ENCODE measurements around the gene ZNF778.

Gene ZNF778

DNA sequence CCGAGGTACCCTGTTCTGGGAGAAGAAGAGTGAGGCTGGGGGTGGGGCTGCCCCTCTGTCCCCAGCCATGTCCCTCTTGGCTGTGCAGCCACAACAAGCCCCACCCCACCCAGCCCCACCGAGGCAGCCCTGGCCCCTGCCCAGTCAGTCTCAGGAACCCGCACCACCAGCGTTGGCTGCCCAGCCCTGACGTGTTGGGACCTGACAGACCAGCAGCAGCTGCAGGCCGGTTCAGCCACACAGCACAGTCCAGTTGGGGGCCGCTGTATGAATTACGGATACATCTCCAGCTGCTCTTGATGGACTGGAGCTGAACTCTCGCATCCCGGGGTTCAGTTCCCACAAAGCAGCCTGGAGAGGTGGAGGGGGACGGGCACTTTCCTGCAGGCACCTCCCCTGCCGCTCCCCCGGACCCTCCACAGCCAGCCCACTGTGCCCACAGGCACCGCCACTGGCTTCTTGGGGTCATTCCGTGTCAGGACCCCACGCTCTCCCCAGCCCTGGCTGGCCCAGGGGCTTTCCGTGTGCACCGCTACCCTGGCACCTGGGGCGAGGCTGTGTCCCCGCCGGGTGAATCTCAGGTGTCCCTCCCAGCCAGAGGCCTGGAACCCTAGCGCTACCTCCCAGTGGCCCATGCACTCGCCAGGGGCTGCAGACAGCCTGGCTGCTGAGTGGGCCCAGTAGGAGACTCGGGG, 38.9 kb upstream of the ZNF778 start:
- H3K4ac ChIP-seq (ENCODE audit: low read depth in 1 of 2, low read length in 2 of 2) = no peak overlapping the region
- no peak overlapping the region for H4K8ac ChIP-seq (ENCODE audit: low read length)
- no peak overlapping the region for H3K27ac ChIP-seq (ENCODE audit: low read length, poor library complexity, severe bottlenecking)
- H3K14ac ChIP-seq (ENCODE audit: low read length in 2 of 2) = no peak overlapping the region
- no peak overlapping the region for H4K91ac ChIP-seq (ENCODE audit: low read length)
- H2AK5ac ChIP-seq (ENCODE audit: low read length, severe bottlenecking) = no peak overlapping the region
- no peak overlapping the region for H3K4me3 ChIP-seq (ENCODE audit: insufficient read depth in 1 of 2, low read depth in 1 of 2, low read length in 2 of 2)
- H2AFZ ChIP-seq (ENCODE audit: low read depth, low read length) = no peak overlapping the region
- no peak overlapping the region for H3K9ac ChIP-seq (ENCODE audit: low read length)
- no peak overlapping the region for H3K23ac ChIP-seq (ENCODE audit: low read length in 2 of 2)
- no peak overlapping the region for H2BK12ac ChIP-seq (ENCODE audit: low read length in 2 of 2)
- H2BK15ac ChIP-seq (ENCODE audit: low read depth, poor library complexity, severe bottlenecking) = no peak overlapping the region
- H3K18ac ChIP-seq (ENCODE audit: low read depth in 1 of 2, low read length in 2 of 2) = no peak overlapping the region
- H2BK120ac ChIP-seq (ENCODE audit: low read depth, low read length) = no peak overlapping the region
- H2BK5ac ChIP-seq (ENCODE audit: low read depth, low read length, poor library complexity, severe bottlenecking) = no peak overlapping the region
- peaks cover 14 to 73% of the 10 kb centered on the region in 2 experiments for H3K27me3 ChIP-seq (ENCODE audit: control insufficient read depth in 1 of 2, insufficient read depth in 1 of 2, low read length in 2 of 2)
- peaks cover 10% of the 10 kb centered on the region for H3K4me1 ChIP-seq (ENCODE audit: control insufficient read depth, insufficient read depth, low read depth, low read length)
- DNase-seq = no peak
- no peak overlapping the region for H3K4me2 ChIP-seq (ENCODE audit: low read length, poor library complexity, severe bottlenecking)
- H3K9me3 ChIP-seq (ENCODE audit: control insufficient read depth, low read length) = no peaks in the 10 kb centered on the region
- WGBS = 88% methylated on average over 23 of the region's 24 CpGs
- no peaks in the 10 kb centered on the region for H3K79me1 ChIP-seq (replicated peaks; ENCODE audit: low read length, poor library complexity, severe bottlenecking)
- H3K36me3 ChIP-seq (ENCODE audit: control insufficient read depth in 1 of 2, insufficient read depth in 2 of 2, low read depth in 1 of 2, low read length in 2 of 2) = no peaks in the 10 kb centered on the region

DNA sequence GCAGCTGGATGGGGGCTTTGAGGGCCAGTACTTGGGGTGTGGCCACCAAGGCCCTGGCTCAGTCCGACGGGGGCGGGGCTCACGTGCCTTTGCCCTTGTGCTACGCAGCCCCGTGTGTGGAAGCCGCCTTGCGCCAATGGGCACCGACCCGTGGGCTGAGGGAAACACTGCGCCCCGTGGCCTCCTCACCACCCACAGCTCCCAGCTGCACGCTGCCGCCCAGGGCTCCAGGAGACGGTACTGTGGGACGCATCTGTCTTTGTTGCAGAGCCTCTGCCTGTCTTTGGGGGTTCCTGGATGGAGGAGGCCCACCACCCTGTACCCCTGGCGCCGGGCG, 38.4 kb upstream of the ZNF778 start:
- 89% methylated on average over 19 of the region's 19 CpGs for WGBS
- no peak overlapping the region for H2BK120ac ChIP-seq (ENCODE audit: low read depth, low read length)
- DNase-seq = no peak
- H3K27ac ChIP-seq (ENCODE audit: low read length, poor library complexity, severe bottlenecking) = no peak overlapping the region
- H3K4ac ChIP-seq (ENCODE audit: low read depth in 1 of 2, low read length in 2 of 2) = no peak overlapping the region
- peaks cover 10% of the 10 kb centered on the region for H3K4me1 ChIP-seq (ENCODE audit: control insufficient read depth, insufficient read depth, low read depth, low read length)
- no peaks in the 10 kb centered on the region for H3K9me3 ChIP-seq (ENCODE audit: control insufficient read depth, low read length)
- no peak overlapping the region for H3K4me3 ChIP-seq (ENCODE audit: insufficient read depth in 1 of 2, low read depth in 1 of 2, low read length in 2 of 2)
- H3K79me1 ChIP-seq (replicated peaks; ENCODE audit: low read length, poor library complexity, severe bottlenecking) = no peaks in the 10 kb centered on the region
- no peak overlapping the region for H3K9ac ChIP-seq (ENCODE audit: low read length)
- H3K27me3 ChIP-seq (ENCODE audit: control insufficient read depth in 1 of 2, insufficient read depth in 1 of 2, low read length in 2 of 2) = peaks cover 12 to 74% of the 10 kb centered on the region in 2 experiments
- H2BK15ac ChIP-seq (ENCODE audit: low read depth, poor library complexity, severe bottlenecking) = no peak overlapping the region
- H2AK5ac ChIP-seq (ENCODE audit: low read length, severe bottlenecking) = no peak overlapping the region
- H3K18ac ChIP-seq (ENCODE audit: low read depth in 1 of 2, low read length in 2 of 2) = no peak overlapping the region
- H4K91ac ChIP-seq (ENCODE audit: low read length) = no peak overlapping the region
- no peak overlapping the region for H3K4me2 ChIP-seq (ENCODE audit: low read length, poor library complexity, severe bottlenecking)
- H4K8ac ChIP-seq (ENCODE audit: low read length) = no peak overlapping the region
- no peak overlapping the region for H3K23ac ChIP-seq (ENCODE audit: low read length in 2 of 2)
- H2BK12ac ChIP-seq (ENCODE audit: low read length in 2 of 2) = no peak overlapping the region
- no peak overlapping the region for H3K14ac ChIP-seq (ENCODE audit: low read length in 2 of 2)
- H2AFZ ChIP-seq (ENCODE audit: low read depth, low read length) = no peak overlapping the region
- H2BK5ac ChIP-seq (ENCODE audit: low read depth, low read length, poor library complexity, severe bottlenecking) = no peak overlapping the region
- no peaks in the 10 kb centered on the region for H3K36me3 ChIP-seq (ENCODE audit: control insufficient read depth in 1 of 2, insufficient read depth in 2 of 2, low read depth in 1 of 2, low read length in 2 of 2)

DNA sequence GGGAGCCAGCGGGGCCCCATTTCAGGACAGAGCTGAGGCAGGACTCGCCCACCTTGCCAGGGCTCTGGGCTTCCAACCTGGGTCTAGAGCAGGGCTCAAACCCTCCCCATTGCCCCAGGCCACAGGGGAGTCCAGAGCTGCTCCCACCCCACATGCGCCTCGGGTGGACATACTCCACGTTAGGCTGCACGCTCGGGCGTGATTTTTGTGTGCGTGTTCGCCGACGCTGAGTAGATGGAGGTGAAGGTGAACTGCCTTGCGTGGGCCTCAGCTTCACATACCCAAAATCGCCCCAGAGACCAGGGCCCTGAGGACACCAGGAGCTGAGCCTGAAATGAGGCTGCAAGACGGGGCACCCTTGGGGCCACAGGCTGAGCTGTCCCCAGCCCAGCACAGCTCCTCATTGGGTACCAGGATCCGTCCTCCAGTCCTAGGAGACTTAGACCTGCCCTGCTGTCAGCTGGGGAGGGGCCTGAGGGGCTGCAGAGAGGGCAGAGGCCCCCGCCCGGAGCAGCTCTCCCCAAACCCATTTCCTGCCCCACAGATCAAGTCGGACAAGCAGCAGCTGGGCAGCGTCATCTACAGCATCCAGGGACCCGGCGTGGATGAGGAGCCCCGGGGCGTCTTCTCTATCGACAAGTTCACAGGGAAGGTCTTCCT, 37.7 kb upstream of the ZNF778 start:
- no peak overlapping the region for H3K9ac ChIP-seq (ENCODE audit: low read length)
- H4K8ac ChIP-seq (ENCODE audit: low read length) = no peak overlapping the region
- DNase-seq = no peak
- H2AK5ac ChIP-seq (ENCODE audit: low read length, severe bottlenecking) = no peak overlapping the region
- no peak overlapping the region for H3K4ac ChIP-seq (ENCODE audit: low read depth in 1 of 2, low read length in 2 of 2)
- 88% methylated on average over 25 of the region's 25 CpGs for WGBS
- H2BK15ac ChIP-seq (ENCODE audit: low read depth, poor library complexity, severe bottlenecking) = no peak overlapping the region
- H2BK5ac ChIP-seq (ENCODE audit: low read depth, low read length, poor library complexity, severe bottlenecking) = no peak overlapping the region
- no peak overlapping the region for H3K4me3 ChIP-seq (ENCODE audit: insufficient read depth in 1 of 2, low read depth in 1 of 2, low read length in 2 of 2)
- no peak overlapping the region for H2BK120ac ChIP-seq (ENCODE audit: low read depth, low read length)
- no peak overlapping the region for H3K14ac ChIP-seq (ENCODE audit: low read length in 2 of 2)
- H3K27ac ChIP-seq (ENCODE audit: low read length, poor library complexity, severe bottlenecking) = no peak overlapping the region
- H3K4me1 ChIP-seq (ENCODE audit: control insufficient read depth, insufficient read depth, low read depth, low read length) = peaks cover 10% of the 10 kb centered on the region
- H4K91ac ChIP-seq (ENCODE audit: low read length) = no peak overlapping the region
- H3K18ac ChIP-seq (ENCODE audit: low read depth in 1 of 2, low read length in 2 of 2) = no peak overlapping the region
- H3K9me3 ChIP-seq (ENCODE audit: control insufficient read depth, low read length) = no peaks in the 10 kb centered on the region
- no peaks in the 10 kb centered on the region for H3K36me3 ChIP-seq (ENCODE audit: control insufficient read depth in 1 of 2, insufficient read depth in 2 of 2, low read depth in 1 of 2, low read length in 2 of 2)
- H2BK12ac ChIP-seq (ENCODE audit: low read length in 2 of 2) = no peak overlapping the region
- H2AFZ ChIP-seq (ENCODE audit: low read depth, low read length) = no peak overlapping the region
- no peaks in the 10 kb centered on the region for H3K79me1 ChIP-seq (replicated peaks; ENCODE audit: low read length, poor library complexity, severe bottlenecking)
- no peak overlapping the region for H3K23ac ChIP-seq (ENCODE audit: low read length in 2 of 2)
- peaks cover 12 to 76% of the 10 kb centered on the region in 2 experiments for H3K27me3 ChIP-seq (ENCODE audit: control insufficient read depth in 1 of 2, insufficient read depth in 1 of 2, low read length in 2 of 2)
- no peak overlapping the region for H3K4me2 ChIP-seq (ENCODE audit: low read length, poor library complexity, severe bottlenecking)

DNA sequence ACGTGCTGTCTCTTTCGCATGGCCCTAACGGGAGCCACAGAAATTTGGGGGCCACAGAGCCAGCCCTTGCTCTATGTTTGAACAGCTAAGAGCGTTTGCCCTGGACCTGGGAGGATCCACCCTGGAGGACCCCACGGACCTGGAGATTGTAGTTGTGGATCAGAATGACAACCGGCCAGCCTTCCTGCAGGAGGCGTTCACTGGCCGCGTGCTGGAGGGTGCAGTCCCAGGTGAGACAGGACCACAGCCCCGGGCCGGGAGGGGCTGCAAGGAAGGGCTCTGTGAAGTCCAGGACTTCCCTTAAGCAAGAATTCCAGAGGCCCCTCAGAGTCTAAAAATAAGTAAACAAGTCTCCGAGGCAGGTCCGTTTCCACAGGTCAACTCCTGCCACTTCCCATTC, 34.0 kb upstream of the ZNF778 start:
- H3K27ac ChIP-seq (ENCODE audit: low read length, poor library complexity, severe bottlenecking) = no peak overlapping the region
- no peak overlapping the region for H2BK15ac ChIP-seq (ENCODE audit: low read depth, poor library complexity, severe bottlenecking)
- no peak overlapping the region for H3K4me2 ChIP-seq (ENCODE audit: low read length, poor library complexity, severe bottlenecking)
- H3K23ac ChIP-seq (ENCODE audit: low read length in 2 of 2) = no peak overlapping the region
- H3K18ac ChIP-seq (ENCODE audit: low read depth in 1 of 2, low read length in 2 of 2) = no peak overlapping the region
- H2BK5ac ChIP-seq (ENCODE audit: low read depth, low read length, poor library complexity, severe bottlenecking) = no peak overlapping the region
- peaks cover 12 to 52% of the 10 kb centered on the region in 2 experiments for H3K27me3 ChIP-seq (ENCODE audit: control insufficient read depth in 1 of 2, insufficient read depth in 1 of 2, low read length in 2 of 2)
- no peaks in the 10 kb centered on the region for H3K9me3 ChIP-seq (ENCODE audit: control insufficient read depth, low read length)
- H2AK5ac ChIP-seq (ENCODE audit: low read length, severe bottlenecking) = no peak overlapping the region
- H4K8ac ChIP-seq (ENCODE audit: low read length) = no peak overlapping the region
- no peaks in the 10 kb centered on the region for H3K4me1 ChIP-seq (ENCODE audit: control insufficient read depth, insufficient read depth, low read depth, low read length)
- no peak overlapping the region for H3K9ac ChIP-seq (ENCODE audit: low read length)
- H4K91ac ChIP-seq (ENCODE audit: low read length) = no peak overlapping the region
- no peak for DNase-seq
- no peak overlapping the region for H3K4me3 ChIP-seq (ENCODE audit: insufficient read depth in 1 of 2, low read depth in 1 of 2, low read length in 2 of 2)
- no peak overlapping the region for H2BK12ac ChIP-seq (ENCODE audit: low read length in 2 of 2)
- no peak overlapping the region for H3K14ac ChIP-seq (ENCODE audit: low read length in 2 of 2)
- no peaks in the 10 kb centered on the region for H3K36me3 ChIP-seq (ENCODE audit: control insufficient read depth in 1 of 2, insufficient read depth in 2 of 2, low read depth in 1 of 2, low read length in 2 of 2)
- 69% methylated on average over 11 of the region's 13 CpGs for WGBS
- H3K79me1 ChIP-seq (replicated peaks; ENCODE audit: low read length, poor library complexity, severe bottlenecking) = no peaks in the 10 kb centered on the region
- H2AFZ ChIP-seq (ENCODE audit: low read depth, low read length) = no peak overlapping the region
- no peak overlapping the region for H2BK120ac ChIP-seq (ENCODE audit: low read depth, low read length)
- H3K4ac ChIP-seq (ENCODE audit: low read depth in 1 of 2, low read length in 2 of 2) = no peak overlapping the region
